Fibroblast of lung (primary cell): ENCODE data around the gene DYNLT3. TPM values are rescaled to one million over a fixed set of nuclear protein-coding genes. Genes with fewer than 3 reads are reported as not detected.

Experiments
- DNase-seq, 2 donors: peaks; one replicate each; pipeline versions ENCODE4 v3.0.0 to v3.0.0-alpha.2; 2010; ENCODE audit warnings: low read depth in 2 of 2
- H2AFZ ChIP-seq: 2 replicates; pipeline ENCODE4 v1.5.1; 2012; ENCODE audit warnings: low read length, control low read depth, inconsistent platforms
- H3K27ac ChIP-seq: 2 replicates; pipeline ENCODE4 v1.5.1; 2011; ENCODE audit warnings: low read length, control low read depth; ENCODE audit not compliant: insufficient read depth
- H3K27me3 ChIP-seq: 2 replicates; pipeline ENCODE4 v1.5.1; 2011; ENCODE audit warnings: mild to moderate bottlenecking, low read length; ENCODE audit not compliant: control insufficient read depth, insufficient read depth
- H3K36me3 ChIP-seq: 2 replicates; pipeline ENCODE4 v1.5.1; 2011; ENCODE audit warnings: low read length; ENCODE audit not compliant: control insufficient read depth, insufficient read depth
- H3K4me1 ChIP-seq: 2 replicates; pipeline ENCODE4 v1.5.1; 2011; ENCODE audit warnings: low read length; ENCODE audit not compliant: control insufficient read depth, insufficient read depth; ENCODE audit errors: extremely low read depth
- H3K4me2 ChIP-seq: 2 replicates; pipeline ENCODE4 v1.5.1; 2011; ENCODE audit warnings: low read length, control low read depth; ENCODE audit not compliant: insufficient read depth; ENCODE audit errors: extremely low read depth
- H3K4me3 ChIP-seq, 4 experiments: fragments of 200-600 bp in 1 of 4; sonication (generic) in 1 of 4; replicated peaks in 1 of 4; 2 replicates each; pipeline ENCODE4 v1.5.1; 2011 to 2016; ENCODE audit warnings: low read length in 4 of 4, low read depth in 3 of 4, mild to moderate bottlenecking in 3 of 4, control low read depth in 2 of 4, inconsistent platforms in 1 of 4, mixed read lengths in 1 of 4; ENCODE audit not compliant: insufficient read depth in 1 of 4; ENCODE audit errors: control extremely low read depth in 1 of 4
- H3K79me2 ChIP-seq: 2 replicates; pipeline ENCODE4 v1.5.1; 2012; ENCODE audit warnings: mild to moderate bottlenecking, low read length, inconsistent platforms; ENCODE audit not compliant: control insufficient read depth, insufficient read depth
- H3K9ac ChIP-seq: 2 replicates; pipeline ENCODE4 v1.5.1; 2011; ENCODE audit warnings: mild to moderate bottlenecking, low read length, control low read depth; ENCODE audit not compliant: insufficient read depth
- H3K9me3 ChIP-seq: 2 replicates; pipeline ENCODE4 v1.5.1; 2012; ENCODE audit warnings: low read depth, low read length; ENCODE audit not compliant: control insufficient read depth, insufficient read depth
- H4K20me1 ChIP-seq: 2 replicates; pipeline ENCODE4 v1.5.1; 2011; ENCODE audit warnings: low read length; ENCODE audit not compliant: control insufficient read depth, insufficient read depth; ENCODE audit errors: extremely low read depth
- CTCF ChIP-seq, 2 donors: IDR thresholded peaks in 1 of 2; conservative IDR thresholded peaks in 1 of 2; 1 replicate in 1 of 2; 2 replicates in 1 of 2; pipeline ENCODE4 v1.5.1; 2011 to 2012; ENCODE audit warnings: low read length in 2 of 2, control low read depth in 1 of 2, inconsistent platforms in 1 of 2, low read depth in 1 of 2, mild to moderate bottlenecking in 1 of 2
- EZH2 ChIP-seq: IDR thresholded peaks from 2 replicates; pipeline ENCODE4 v1.5.1; 2012; ENCODE audit warnings: low read length, control low read depth, mild to moderate bottlenecking; ENCODE audit errors: missing control alignments
- polyA plus RNA-seq, 2 donors: library from polyadenylated mRNA; depleted of rRNA in 1 of 2; stranded (reverse) in 1 of 2; unstranded in 1 of 2; fragments of >200 nt; gene quantifications; 2 replicates each; pipeline ENCODE4 v1.2.1, GENCODE V29; 2011 to 2012; ENCODE audit warnings: missing spikeins in 1 of 2
- total RNA-seq: library from RNA; depleted of rRNA; stranded (reverse); fragments of >200 nt; gene quantifications from 2 replicates; pipeline ENCODE4 v1.2.1, GENCODE V29; 2014

DYNLT3 gene
- total and polyA plus RNA-seq, 2 donors (not counting 1 experiment from before 2014, with no cell fraction given): 59.9 to 80.6 TPM

GRCh38 chrX:37875675-37876074 is 28.3 kb upstream of the DYNLT3 start:
- Histone ChIP-seq H2AFZ (no peak overlapping the region), H3K4me2 (no peak overlapping the region), H3K9me3 (no peaks in the 10 kb centered on the region), H3K4me1 (peaks cover 5% of the 10 kb centered on the region), H3K27me3 (no peaks in the 10 kb centered on the region), H3K4me3 (no peak overlapping the region), H3K79me2 (no peaks in the 10 kb centered on the region), H4K20me1 (no peaks in the 10 kb centered on the region), H3K27ac (no peak overlapping the region), H3K9ac (no peak overlapping the region), H3K36me3 (no peaks in the 10 kb centered on the region)
- DNase-seq: peak in 1 of 2 donors; percentile 45
- TF ChIP-seq CTCF (conservative IDR thresholded peaks at IDR 0.05 in 1 of 2, IDR thresholded peaks at IDR 0.05 in 1 of 2; ENCODE audit: low read depth in 1 of 2, low read length in 2 of 2) (no peak), EZH2 (no peak)

GRCh38 chrX:37873220-37873619 is 25.8 kb upstream of the DYNLT3 start:
- Histone ChIP-seq H3K9ac (no peak overlapping the region), H3K4me3 (no peak overlapping the region), H3K4me1 (peaks cover 5% of the 10 kb centered on the region), H4K20me1 (no peaks in the 10 kb centered on the region), H3K9me3 (no peaks in the 10 kb centered on the region), H3K27me3 (no peaks in the 10 kb centered on the region), H3K79me2 (no peaks in the 10 kb centered on the region), H3K36me3 (no peaks in the 10 kb centered on the region), H3K27ac (no peak overlapping the region), H3K4me2 (no peak overlapping the region), H2AFZ (no peak overlapping the region)
- TF ChIP-seq EZH2 (no peak), CTCF (conservative IDR thresholded peaks at IDR 0.05 in 1 of 2, IDR thresholded peaks at IDR 0.05 in 1 of 2; ENCODE audit: low read depth in 1 of 2, low read length in 2 of 2) (no peak)
- no peak for DNase-seq

GRCh38 chrX:37872303-37872655 is 24.9 kb upstream of the DYNLT3 start:
- no peak overlapping the region for H3K4me3 ChIP-seq
- no peak for DNase-seq
- no peaks in the 10 kb centered on the region for H3K9me3 ChIP-seq
- H3K36me3 ChIP-seq: no peaks in the 10 kb centered on the region
- no peak for TF ChIP-seq EZH2
- no peak for TF ChIP-seq CTCF (conservative IDR thresholded peaks at IDR 0.05 in 1 of 2, IDR thresholded peaks at IDR 0.05 in 1 of 2; ENCODE audit: low read depth in 1 of 2, low read length in 2 of 2)
- H3K4me2 ChIP-seq: peak overlapping the region; percentile 17
- H2AFZ ChIP-seq: no peak overlapping the region
- H3K9ac ChIP-seq: no peak overlapping the region
- no peak overlapping the region for H3K27ac ChIP-seq
- H3K4me1 ChIP-seq: peaks cover 5% of the 10 kb centered on the region
- no peaks in the 10 kb centered on the region for H4K20me1 ChIP-seq
- no peaks in the 10 kb centered on the region for H3K27me3 ChIP-seq
- H3K79me2 ChIP-seq: no peaks in the 10 kb centered on the region
